Measurements from ENCODE around the gene NISCH.

NISCH gene

GRCh38 chr3:52541050-52541449 is 85.6 kb downstream of the NISCH start:
- Histone ChIP-seq H3K36me3 (ENCODE audit: low read depth) (peaks cover 34% of the 10 kb centered on the region), H3K27ac (ENCODE audit: poor library complexity, severe bottlenecking) (no peak overlapping the region), H3K4me3 (ENCODE audit: severe bottlenecking) (no peak overlapping the region), H3K27me3 (ENCODE audit: insufficient read depth, poor library complexity, severe bottlenecking) (no peaks in the 10 kb centered on the region), H3K4me1 (ENCODE audit: insufficient read depth, poor library complexity, severe bottlenecking) (peaks cover 20% of the 10 kb centered on the region), H3K9me3 (ENCODE audit: severe bottlenecking) (no peaks in the 10 kb centered on the region)
- no peak for DNase-seq (ENCODE audit: low spot score)
- TF ChIP-seq CTCF (IDR thresholded peaks at IDR 0.05; ENCODE audit: poor library complexity, severe bottlenecking): no peak
- no peak for ATAC-seq (ENCODE audit: low read depth)

Measured in RWPE2 (cell line).